ENCODE results near the gene GIT2. TPM values are rescaled to one million over a fixed set of nuclear protein-coding genes. Genes with fewer than 3 reads are reported as not detected.

GIT2 gene
- total and polyA plus RNA-seq, 2 of the 8 experiments (the other 6 are each of a cell fraction or from before 2014, with no cell fraction given) = 9.6 to 20.7 TPM

DNA sequence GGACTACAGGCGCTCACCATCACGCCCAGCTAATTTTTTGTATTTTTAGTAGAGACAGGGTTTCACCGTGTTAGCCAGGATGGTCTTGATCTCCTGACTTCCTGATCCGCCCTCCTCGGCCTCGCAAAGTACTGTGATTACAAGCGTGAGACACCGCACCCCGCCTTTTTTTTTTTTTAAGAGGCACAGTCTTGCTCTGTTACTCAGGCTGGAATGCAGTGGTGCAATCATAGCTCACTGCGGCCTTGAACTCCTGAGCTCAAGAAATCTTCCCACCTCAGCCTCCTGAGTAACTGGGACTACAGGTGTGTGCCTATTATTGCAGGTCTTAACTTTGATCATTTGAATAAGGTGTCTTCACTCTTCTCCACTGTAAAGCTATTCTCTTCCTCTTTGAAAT lies 110.6 kb downstream of the GIT2 start (continued):
- no peak for TF ChIP-seq PHF8 (conservative IDR thresholded peaks at IDR 0.05; ENCODE audit: low read depth, low read length)
- TF ChIP-seq, protein P1, sequence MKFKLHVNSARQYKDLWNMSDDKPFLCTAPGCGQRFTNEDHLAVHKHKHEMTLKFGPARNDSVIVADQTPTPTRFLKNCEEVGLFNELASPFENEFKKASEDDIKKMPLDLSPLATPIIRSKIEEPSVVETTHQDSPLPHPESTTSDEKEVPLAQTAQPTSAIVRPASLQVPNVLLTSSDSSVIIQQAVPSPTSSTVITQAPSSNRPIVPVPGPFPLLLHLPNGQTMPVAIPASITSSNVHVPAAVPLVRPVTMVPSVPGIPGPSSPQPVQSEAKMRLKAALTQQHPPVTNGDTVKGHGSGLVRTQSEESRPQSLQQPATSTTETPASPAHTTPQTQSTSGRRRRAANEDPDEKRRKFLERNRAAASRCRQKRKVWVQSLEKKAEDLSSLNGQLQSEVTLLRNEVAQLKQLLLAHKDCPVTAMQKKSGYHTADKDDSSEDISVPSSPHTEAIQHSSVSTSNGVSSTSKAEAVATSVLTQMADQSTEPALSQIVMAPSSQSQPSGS (IDR thresholded peaks at IDR 0.05; ENCODE audit: low read length) = no peak
- TF ChIP-seq FOSL1 (IDR thresholded peaks at IDR 0.05; ENCODE audit: insufficient read depth, low read depth, low read length) = no peak
- no peak for TF ChIP-seq CBX5 (IDR thresholded peaks at IDR 0.05; ENCODE audit: low read depth, low read length)
- no peak for TF ChIP-seq GABPA (IDR thresholded peaks at IDR 0.05; ENCODE audit: borderline replicate concordance, insufficient read depth, low read length)
